LoVo (cell line): ENCODE measurements around the gene BBS1.

Experiments used
- DNase-seq: peaks from one replicate; pipeline ENCODE4 v3.0.0-alpha.2; 2016; ENCODE audit warnings: low spot score

BBS1 gene

DNA sequence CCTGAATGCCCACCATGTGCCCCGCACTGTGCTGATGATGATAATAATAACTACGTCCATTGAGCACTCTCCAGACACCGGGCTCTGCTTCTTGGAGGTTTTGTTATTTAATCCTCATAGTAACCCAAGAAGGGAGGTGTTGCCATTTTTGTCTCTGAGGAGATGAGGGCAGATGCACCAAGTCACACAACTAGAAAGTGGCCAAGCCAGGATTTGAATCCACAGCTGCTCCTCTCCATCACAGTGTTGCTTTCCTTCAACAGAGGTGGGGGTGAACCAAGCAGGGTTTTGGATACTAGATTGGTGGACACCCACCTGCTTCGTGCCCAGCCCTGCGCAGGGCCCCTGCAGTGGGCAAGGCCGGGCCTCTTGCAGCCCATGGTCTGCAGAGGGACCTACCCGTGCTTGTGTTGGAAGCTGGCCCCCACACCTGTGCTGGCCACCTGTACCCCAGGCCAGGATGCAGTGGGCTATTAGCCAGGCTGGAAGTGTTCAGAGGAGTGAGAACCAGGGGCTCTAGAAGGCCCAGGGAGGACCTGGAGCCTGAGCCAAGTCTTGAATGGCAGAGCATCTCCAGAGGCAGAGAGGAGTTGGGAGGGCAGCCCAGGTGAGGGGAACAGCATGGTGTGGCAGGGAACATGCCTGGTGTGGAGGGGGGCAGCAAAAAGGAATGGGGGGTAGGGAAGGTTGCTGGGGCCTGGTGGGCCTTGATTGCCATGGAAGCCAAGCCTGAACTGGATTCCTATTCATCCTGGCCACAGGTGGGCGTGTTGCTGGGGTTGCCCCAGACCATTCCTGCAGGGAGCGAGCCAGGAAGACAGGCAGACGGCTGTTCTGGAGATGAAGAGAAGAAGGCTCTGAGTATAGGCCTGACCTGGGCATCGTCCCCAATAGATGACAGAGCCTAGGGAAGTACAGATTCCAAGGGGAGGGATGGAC lies 32.9 kb upstream of the BBS1 start:
- DNase-seq: no peak

DNA sequence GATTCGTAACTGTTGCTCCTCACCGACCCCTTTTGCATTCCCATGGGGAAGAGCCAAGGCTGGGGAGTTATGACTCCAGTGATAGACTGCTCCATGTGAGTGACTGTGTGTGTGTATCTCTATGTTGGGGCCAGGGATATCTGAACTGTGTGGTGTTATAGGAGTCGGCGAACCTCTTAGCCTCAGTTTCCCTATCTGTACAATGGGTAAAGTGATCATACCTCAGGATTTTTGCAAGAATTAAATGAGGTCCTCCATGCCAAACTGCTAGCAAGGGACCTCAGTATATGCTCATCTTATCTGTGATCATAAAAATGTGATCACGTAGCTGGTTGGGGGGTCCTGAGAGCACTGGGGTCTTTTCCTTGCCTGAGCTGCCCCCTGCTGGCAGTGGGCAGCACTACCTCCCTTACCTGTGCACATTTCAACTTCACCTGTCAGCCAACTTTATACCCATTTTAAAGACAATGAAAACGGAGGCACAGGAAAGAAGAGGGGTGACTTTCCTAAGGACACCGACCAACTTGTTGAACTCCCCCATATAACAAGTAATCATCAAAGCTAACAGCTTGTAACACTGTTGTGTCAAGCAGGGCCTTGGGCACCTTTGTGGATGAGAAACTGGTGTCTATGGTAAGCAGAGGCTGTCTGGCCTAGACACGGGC lies 31.6 kb upstream of the BBS1 start:
- DNase-seq: peak; percentile 26

DNA sequence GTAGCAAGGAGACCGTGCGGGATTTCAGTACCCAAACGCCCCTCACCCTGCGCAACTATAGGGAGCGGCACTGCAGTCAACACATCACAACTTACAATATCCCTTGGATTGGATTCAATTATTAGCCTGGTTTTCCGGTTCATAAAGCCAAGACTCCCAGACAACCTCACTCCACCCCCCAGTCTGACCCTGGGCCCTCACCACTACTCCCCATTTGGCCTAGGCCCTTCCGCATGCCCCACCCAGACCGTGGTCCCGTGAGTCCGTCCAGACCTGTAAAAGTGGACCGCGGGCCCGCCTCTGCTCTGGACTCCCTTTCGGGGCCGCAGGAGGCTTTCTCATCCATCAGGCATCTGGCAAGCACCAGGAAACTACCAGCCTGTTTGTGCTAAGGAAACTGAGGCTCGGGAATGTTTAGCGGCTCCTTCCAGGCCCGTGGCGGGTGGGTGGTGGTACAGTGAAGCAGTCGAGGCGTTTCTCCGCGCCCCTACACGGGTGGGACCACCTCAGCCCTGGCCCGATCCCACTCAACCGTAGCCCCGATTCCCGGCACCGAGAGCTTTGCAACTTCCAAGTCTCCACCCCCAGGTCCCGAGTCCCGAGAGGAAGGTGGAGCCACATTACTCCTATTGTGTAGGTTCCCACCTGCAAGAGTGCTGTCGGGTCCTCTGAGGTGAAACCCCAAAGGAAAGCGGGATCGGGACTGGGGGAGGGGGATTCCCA lies 30.9 kb upstream of the BBS1 start:
- DNase-seq: peak; percentile 31

DNA sequence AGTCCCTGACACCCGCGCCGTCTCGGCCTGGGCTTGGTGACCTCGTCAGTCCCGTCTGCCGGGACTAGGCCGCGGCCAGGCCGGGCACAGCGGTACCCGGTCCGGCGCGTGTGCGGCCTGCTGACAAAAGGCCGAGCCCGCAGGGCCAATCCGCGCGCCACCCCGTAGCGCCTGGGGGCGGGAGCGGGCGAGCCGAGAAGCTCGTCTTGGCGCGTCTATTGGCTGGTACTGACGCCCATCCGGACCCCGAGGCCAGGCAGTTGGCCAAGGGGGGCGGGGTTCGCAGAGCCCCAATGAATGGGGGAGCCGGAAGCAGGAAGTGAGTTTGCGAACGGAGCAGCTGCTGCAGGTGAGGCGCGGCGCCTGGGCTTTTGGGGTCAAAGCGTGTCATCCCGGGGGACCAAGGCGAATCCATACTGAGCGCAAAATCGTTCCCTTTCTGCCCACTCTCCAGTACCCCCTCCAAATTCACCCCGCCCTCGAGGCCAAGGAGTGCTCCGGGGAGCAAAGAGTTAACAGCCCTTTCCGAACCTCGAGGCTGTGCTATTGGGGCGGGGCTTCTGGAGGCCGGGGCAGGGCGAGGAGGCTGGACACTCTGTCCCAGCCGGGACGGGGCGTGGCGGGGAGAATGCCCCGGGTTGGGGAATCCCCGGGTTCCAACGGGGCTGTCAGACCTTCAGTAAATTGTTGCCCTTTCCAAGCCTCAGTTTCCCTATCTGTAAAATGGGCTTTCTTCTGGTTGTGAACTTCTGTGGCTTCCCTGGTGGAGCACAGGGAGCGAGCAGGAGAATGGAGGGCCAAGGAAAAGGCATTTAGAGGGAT lies 30.1 kb upstream of the BBS1 start, which contains the start of gene DPP3:
TSS of gene DPP3 (plus strand) at position 318 of the 822 bp plus-strand sequence. CDS start 1,767 bp downstream, outside the sequence.
- DNase-seq: peak; percentile 97

DNA sequence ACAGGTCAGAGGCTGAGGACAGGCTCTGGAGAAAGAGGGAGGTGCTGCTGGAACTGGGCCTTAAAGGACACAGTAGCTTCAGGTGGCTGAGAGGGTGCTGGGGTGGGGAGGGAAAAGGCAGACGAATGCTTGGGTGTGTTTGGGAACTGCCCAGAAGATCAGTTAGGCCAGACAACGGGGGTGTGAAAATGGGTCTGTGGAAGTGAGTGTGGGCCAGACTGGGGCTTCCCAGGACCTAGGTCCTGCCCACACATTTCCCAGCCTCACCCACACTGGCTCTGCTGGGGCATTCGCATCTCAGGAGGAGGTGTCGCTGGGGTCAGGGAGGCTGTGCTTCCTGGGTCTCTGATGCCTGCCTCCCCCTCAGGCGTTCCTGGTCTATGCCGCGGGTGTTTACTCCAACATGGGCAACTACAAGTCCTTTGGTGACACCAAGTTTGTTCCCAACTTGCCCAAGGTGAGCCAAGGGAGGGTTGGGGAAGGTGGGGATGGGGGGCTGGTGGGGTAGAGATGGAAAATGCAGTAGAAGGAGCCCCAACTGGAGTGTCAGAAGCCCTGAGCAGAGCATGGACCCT lies 25.5 kb upstream of the BBS1 start:
- no peak for DNase-seq

DNA sequence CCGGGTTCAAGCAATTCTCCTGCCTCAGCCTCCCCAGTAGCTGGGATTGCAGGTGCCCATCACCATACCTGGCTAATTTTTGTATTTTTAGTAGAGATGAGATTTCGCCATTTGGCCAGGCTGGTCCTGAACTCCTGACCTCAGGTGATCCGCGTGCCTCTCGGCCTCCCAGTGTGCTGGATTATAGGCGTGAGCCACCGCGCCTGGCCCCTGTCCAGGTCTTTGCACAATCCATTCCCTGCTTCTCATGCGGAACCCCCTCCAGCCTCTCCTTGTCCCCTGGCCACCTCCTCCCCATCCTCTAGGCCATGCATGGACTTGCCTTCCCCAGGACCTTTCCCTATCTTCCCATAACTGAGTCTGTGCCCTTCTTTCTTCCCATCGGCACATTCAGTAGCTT lies 21.5 kb upstream of the BBS1 start:
- no peak for DNase-seq

DNA sequence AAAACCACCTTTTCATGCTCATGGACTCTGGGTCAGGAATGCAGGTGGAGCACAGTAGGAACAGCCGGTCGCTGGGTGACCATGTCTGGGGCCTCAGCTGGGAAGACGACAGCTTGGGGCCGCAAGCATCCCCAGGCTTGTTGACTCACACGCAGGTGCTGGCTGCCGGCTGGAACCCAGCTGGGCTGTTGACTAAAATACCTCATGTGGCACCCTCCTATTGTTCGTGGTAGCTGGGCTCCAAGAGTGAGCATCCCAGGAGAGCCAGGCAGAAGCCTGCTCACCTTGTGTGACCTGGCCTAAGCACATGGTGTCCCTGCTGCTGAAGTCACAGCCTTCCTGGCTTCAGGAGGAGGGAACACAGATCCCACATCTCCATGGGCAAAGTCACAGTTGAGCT lies 20.8 kb upstream of the BBS1 start:
- no peak for DNase-seq

DNA sequence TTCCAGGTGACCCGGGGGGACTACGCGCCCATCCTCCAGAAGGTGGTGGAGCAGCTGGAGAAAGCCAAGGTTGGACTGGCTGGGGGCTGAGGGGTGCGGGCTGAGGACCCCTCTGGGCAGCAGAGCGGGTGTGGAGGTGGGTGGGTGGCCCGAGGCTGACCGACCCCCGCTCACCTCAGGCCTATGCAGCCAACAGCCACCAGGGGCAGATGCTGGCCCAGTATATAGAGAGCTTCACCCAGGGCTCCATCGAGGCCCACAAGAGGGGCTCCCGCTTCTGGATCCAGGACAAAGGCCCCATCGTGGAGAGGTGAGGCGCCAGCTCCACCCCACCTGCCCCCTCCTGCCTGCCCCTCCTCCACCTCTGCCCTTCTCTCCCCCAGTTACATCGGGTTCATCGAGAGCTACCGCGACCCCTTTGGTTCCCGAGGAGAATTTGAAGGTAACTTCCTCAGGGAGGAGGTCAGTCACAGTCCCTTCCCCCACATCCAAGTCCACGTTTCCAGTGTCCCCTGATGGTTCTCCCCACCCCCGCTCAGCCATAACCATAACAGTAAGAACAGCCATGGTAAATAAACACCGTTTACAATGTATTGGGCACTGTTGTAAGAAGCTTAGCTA lies 19.0 kb upstream of the BBS1 start:
- DNase-seq: no peak

DNA sequence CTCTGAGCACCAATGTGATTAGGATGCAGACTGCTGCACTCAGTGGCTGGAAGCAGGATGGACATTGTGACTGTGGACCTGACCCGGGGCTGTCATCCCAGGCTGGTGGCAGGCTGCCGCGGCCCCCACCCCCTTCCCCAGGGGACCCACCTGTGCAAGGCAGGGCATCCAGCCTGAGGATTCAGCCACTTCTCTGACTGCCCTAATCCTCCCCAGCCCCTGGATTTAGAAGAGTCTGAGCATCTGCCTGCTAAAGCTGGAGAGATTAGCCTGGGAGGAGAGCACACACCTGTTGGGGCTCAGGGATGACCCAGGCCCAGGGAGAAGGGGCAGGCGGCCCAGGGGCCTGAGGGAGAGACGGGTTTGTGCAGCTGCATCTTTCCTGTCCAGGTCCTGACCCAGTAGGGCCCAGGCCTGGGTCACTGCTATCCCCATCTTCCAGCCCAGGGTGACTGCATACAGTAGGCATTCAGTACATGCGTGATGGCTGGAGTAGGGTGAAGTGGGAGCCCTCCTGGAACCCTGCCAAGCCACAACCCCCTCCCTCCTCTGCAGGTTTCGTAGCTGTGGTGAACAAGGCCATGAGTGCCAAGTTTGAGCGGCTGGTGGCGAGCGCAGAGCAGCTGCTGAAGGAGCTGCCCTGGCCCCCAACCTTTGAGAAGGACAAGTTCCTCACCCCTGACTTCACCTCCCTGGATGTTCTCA lies 18.1 kb upstream of the BBS1 start:
- DNase-seq: no peak

DNA sequence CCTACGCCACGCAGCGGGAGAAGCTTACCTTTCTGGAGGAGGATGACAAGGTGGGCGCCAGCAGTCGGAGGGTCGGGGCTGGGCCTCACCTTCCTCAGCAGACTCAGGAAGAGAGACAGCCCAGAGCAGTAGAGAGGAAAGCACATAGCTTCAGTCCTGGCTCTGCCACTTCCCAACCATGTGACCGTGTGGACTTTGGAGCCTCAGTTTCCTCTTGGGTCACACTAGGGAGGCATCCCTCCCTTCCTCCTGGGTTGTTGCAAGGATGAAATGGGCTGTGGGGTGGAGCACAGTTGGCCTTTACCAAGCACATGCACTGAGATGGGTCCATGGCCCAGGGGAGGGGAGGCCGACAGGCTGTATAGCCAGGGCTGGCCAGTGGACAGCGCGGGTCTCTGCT lies 17.3 kb upstream of the BBS1 start:
- no peak for DNase-seq

DNA sequence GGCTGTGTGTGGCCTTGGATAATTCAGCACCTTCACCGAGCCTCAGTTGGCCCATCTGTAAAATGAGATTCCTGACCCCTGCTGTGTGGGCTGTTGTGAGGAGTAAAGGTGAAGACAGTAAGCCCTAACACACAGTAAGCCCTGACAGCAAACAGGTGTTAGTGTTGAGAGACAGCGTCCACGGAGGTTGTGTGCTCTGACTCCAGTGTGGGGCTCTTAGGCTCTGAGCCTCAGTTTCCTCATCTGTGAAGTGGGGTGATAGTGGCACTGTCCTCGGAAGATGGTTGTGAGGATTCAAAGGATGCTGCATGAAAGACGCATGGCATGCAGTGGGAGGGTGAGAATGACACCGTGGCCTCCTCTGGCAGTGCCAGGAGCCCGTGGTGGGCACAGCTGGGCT lies 16.0 kb upstream of the BBS1 start:
- no peak for DNase-seq

DNA sequence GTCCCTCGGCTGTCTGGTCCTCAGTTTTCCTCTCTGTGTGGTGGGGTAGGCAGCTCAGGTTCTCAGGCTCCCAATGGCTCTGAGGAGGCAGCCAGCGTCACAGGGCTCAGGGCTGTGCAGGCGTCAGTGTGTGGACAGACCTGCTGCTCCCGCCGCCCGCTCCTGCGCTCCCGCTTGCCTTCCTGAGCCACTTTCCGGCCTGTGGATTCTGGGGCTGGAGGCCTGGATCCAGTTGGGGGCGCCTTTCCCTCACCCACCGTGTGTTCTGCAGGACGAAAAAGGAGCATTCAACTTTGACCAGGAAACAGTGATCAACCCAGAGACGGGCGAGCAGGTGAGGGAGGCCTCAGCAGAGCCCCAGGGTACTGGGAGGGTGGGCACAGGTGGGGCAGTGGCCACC lies 15.5 kb upstream of the BBS1 start:
- DNase-seq: no peak

DNA sequence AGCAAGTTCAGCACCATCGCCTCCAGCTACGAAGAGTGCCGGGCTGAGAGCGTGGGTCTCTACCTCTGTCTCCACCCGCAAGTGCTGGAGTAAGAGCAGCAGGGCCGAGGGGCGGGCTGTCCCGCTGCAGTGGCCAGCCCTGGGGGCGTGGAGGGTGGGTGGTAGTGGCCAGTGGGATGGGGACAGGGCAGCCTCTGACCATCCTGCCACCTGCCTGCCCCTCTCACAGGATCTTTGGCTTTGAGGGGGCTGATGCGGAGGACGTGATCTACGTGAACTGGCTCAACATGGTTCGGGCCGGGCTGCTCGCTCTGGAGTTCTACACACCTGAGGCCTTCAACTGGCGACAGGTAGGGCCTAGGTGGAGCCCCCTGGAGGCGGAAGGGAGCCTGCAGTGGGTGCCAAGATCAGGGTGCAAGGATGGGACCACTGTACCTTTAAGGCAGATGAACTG lies 15.0 kb upstream of the BBS1 start:
- no peak for DNase-seq

DNA sequence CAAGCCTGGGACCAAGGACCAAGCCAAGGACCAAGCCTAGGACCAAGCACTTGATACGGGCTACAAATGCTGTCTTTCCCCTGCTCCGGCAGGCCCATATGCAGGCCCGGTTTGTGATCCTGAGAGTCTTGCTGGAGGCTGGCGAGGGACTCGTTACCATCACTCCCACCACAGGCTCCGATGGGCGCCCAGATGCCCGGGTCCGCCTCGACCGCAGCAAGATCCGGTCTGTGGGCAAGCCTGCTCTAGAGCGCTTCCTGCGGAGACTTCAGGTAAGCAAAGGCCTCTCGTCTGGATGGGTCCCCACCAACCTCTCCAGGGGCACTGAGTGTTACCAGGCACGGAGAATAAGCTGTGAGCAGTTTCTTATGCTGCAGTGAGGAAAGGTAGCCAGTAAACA lies 13.2 kb upstream of the BBS1 start:
- no peak for DNase-seq

DNA sequence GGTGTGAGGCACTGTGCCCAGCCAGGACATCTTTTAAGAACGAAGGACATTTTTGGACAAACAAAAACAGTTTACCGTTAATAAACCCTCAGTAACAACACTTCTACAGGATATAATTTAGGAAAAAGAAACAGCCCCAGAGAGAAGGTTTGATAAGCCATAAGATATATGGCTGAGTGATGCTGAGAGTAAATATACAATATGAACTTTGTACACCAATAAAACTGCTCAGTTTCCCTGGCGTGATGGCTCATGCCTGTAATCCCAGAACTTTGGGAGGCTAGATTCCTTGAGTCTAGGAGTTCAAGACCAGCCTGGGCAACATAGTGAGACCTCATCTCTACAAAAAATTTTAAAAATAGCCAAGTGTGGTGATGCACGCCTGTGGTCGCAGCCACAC lies 11.9 kb upstream of the BBS1 start:
- DNase-seq: no peak

DNA sequence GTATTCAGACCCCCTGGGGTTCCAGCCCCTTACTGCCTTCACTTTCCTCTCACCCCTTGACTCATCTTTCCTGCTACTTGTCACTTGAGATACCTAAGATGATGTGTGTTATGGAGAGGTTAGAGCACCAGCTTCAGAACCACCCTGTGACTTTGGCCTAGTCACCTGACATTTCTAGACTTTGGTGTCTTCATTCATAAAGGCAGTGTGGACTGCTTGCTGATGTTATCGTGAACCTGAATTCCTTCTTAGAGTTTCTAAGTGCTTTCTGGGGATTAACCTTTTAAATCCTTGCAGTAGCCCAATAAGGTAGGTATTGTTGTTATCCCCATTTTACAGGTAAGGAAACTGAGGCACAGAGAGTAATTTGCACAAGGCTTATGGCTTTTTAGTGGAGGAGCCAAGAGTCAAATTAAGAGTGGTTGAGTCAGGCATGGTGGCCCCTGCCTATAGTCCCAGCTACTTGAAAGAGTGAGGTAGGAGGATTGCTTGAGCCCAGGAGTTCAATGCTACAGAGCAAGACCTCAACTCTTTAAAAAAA lies 5.1 kb upstream of the BBS1 start:
- no peak for DNase-seq

DNA sequence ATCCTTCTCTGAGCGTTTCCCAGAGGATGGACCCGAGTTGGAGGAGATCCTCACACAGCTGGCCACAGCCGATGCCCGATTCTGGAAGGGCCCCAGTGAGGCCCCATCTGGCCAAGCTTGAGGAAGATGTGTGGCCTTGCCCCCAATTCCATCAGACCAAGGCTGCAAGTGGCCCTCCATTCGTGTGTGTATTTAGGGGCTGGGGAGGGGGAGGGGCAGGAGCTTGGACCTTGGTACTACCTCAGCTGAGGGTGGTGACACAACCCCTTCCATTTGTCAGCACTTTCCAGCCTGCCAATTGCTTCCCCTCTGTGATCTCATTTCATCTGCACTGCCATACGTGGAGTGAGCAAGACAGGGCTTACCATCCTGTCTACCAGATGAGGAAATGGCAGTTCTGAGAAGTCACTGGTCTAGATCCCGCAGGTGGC lies 1.3 kb upstream of the BBS1 start:
- DNase-seq: no peak

DNA sequence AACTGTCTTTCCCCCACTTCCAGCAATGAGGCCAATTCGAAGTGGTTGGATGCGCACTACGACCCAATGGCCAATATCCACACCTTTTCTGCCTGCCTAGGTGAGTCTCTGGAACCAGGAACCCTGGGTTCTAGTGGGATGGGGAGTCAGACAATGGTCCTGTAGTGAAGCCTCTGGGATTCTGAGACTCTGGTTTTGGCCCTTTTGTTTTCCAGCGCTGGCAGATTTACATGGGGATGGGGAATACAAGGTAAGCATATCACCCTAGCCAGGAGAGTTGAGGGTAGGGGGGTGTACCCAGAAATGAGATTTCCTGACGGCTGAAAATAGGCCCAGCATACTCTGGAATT lies 530 bp downstream of the BBS1 start:
- DNase-seq: no peak

DNA sequence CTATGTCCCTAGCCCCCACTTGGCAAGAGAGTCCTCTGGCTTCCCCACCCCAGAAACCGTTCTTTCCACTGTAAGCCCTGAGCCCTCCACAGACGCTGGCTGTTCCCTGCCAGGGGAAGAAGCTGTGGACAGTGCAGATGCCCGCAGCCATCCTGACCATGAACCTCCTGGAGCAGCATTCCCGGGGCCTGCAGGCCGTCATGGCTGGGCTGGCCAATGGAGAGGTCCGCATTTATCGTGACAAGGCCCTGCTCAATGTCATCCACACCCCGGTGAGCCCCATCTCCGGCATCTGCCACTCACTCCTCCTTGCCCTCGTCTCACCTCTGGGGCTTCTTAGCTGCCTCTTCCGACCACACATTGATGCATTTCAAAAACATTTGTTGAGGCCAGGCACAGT lies 13.2 kb downstream of the BBS1 start:
- DNase-seq: no peak
